MCF 10A (cell line): ENCODE results near the gene ANP32A. TPM values are rescaled to one million over a fixed set of nuclear protein-coding genes. Genes with fewer than 3 reads are reported as not detected.

ENCODE experiments used
- BruUV-seq: library from RNA; stranded (reverse); fragments of 400-500 nt; replicated peaks from 2 replicates; lab custom pipeline; 2021; lab: Mats Ljungman, UMichigan
- CTCF ChIA-PET: fragments of 300-600 bp; sonication (Branson Sonifier 250); formaldehyde crosslinking; extraction: SDS; loops from one replicate; lab custom pipeline; 2021; ENCODE audit warnings: antibody characterized with exemption, inconsistent platforms; lab: Yijun Ruan, JAX
- POLR2A ChIA-PET: fragments of 300-600, 350-650 bp; sonication (Branson Sonifier 250); formaldehyde crosslinking; extraction: SDS; loops from one replicate; lab custom pipeline; 2020; ENCODE audit warnings: antibody characterized with exemption, inconsistent platforms; lab: Yijun Ruan, JAX
- DNase-seq: peaks from one replicate; pipeline ENCODE4 v3.0.0-alpha.2; 2018; ENCODE audit not compliant: unreplicated experiment
- H3K27ac Mint-ChIP-seq: one replicate; pipeline ENCODE4 v1.8.0; 2022; ENCODE audit warnings: mild to moderate bottlenecking, low read depth, mixed read lengths; ENCODE audit not compliant: unreplicated experiment
- H3K27me3 Mint-ChIP-seq: one replicate; pipeline ENCODE4 v1.8.0; 2022; ENCODE audit warnings: mixed read lengths; ENCODE audit not compliant: insufficient read depth, unreplicated experiment
- H3K36me3 Mint-ChIP-seq: one replicate; pipeline ENCODE4 v1.8.0; 2022; ENCODE audit warnings: mild to moderate bottlenecking, moderate library complexity, mixed read lengths; ENCODE audit not compliant: insufficient read depth, unreplicated experiment
- H3K4me1 Mint-ChIP-seq: one replicate; pipeline ENCODE4 v1.8.0; 2022; ENCODE audit warnings: mixed read lengths; ENCODE audit not compliant: insufficient read depth, unreplicated experiment
- H3K4me3 Mint-ChIP-seq: one replicate; pipeline ENCODE4 v1.8.0; 2022; ENCODE audit warnings: mild to moderate bottlenecking, moderate library complexity, mixed read lengths; ENCODE audit not compliant: unreplicated experiment
- H3K9me3 Mint-ChIP-seq: one replicate; pipeline ENCODE4 v1.8.0; 2022; ENCODE audit warnings: mixed read lengths; ENCODE audit not compliant: unreplicated experiment
- intact Hi-C: fragments of 100-400 bp; cut with micrococcal nuclease; formaldehyde crosslinking; loops from 2 replicates; pipeline ENCODE4 v1.14.1; 2022
- total RNA-seq: library from RNA; stranded (reverse); gene quantifications from 2 replicates; pipeline ENCODE4 v1.2.3, GENCODE V29; 2022
- TF ChIP-seq, protein P1 (sequence below): fragments of 200-600 bp; IDR thresholded peaks from one replicate; pipeline ENCODE4 v1.8.0; 2022; ENCODE audit warnings: antibody characterized with exemption, mild to moderate bottlenecking; ENCODE audit not compliant: unreplicated experiment

The ANP32A gene
- total RNA-seq, 1 experiment from 2014 or later = 150 TPM

DNA sequence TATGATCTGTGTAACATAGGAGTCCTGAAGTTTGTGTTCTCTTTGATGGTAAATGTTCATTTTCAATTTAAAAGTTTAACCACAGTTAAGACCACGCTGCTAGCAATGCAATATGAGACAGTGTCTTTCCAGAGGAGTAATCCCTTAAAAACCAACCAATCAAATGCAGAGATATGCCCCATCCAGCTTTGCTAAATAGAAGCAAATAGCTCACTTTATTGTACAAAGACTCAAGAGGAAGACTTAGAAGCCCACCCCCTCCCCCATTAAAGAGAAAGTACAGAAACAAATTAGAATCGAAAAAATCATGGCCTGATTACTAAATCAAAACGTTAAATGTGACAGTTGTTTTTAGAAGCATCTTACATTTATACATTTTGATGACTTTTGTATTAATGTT is 2.1 kb upstream of the ANP32A start:
- TF ChIP-seq, protein P1, sequence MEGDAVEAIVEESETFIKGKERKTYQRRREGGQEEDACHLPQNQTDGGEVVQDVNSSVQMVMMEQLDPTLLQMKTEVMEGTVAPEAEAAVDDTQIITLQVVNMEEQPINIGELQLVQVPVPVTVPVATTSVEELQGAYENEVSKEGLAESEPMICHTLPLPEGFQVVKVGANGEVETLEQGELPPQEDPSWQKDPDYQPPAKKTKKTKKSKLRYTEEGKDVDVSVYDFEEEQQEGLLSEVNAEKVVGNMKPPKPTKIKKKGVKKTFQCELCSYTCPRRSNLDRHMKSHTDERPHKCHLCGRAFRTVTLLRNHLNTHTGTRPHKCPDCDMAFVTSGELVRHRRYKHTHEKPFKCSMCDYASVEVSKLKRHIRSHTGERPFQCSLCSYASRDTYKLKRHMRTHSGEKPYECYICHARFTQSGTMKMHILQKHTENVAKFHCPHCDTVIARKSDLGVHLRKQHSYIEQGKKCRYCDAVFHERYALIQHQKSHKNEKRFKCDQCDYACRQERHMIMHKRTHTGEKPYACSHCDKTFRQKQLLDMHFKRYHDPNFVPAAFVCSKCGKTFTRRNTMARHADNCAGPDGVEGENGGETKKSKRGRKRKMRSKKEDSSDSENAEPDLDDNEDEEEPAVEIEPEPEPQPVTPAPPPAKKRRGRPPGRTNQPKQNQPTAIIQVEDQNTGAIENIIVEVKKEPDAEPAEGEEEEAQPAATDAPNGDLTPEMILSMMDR = no peak
- CTCF ChIA-PET = no interaction called here
- H3K27ac Mint-ChIP-seq = no peak overlapping the region
- no peak for DNase-seq
- H3K36me3 Mint-ChIP-seq = peaks cover 7% of the 10 kb centered on the region
- no TSS peak for BruUV-seq
- H3K4me1 Mint-ChIP-seq = peaks cover 12% of the 10 kb centered on the region
- H3K9me3 Mint-ChIP-seq = no peaks in the 10 kb centered on the region
- no peak overlapping the region for H3K4me3 Mint-ChIP-seq
- POLR2A ChIA-PET = interaction anchor here (1.2 to 1.4 kb wide), 2 partner anchors 12 to 28 kb away, joined by 3 to 8 read pairs; no protein-coding TSS in a partner anchor
- H3K27me3 Mint-ChIP-seq = no peaks in the 10 kb centered on the region
- intact Hi-C loops = no loop called here

DNA sequence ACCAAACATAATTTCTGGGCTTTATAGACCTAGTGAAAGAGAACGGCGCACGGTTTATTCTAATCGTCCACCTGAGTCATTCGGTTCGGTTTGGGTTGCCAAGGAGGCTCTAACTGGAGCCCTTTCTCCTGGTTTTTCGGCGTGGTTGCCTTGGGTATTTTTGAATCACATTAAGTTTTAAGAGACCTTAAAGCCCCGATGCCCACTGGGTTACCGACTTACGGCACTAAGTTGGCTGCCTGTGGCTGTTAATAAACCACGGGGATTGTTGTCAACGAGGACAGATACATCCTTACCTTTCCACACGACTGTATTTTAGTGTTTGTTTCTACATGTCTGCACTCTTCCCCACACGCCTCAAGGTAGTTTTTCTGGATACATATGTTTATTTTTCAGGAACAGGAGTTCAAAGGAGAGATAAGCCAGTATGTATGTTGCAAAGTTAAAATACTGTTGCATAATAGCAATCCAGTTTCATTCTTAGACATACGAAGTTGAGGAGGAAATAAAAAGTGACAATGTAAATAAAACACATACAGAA is 1.2 kb upstream of the ANP32A start:
- ChIA-PET CTCF (no interaction called here), POLR2A (interaction anchor here (1.2 to 1.7 kb wide), 3 partner anchors 12 to 27 kb away, joined by 3 to 23 read pairs (median 8); no protein-coding TSS in a partner anchor)
- H3K4me3 Mint-ChIP-seq = peak overlapping the region; percentile 96
- BruUV-seq = TSS peak; percentile 12
- DNase-seq = peak; percentile 42
- H3K36me3 Mint-ChIP-seq = peaks cover 7% of the 10 kb centered on the region
- H3K27ac Mint-ChIP-seq = peak overlapping the region; percentile 96
- peaks cover 13% of the 10 kb centered on the region for H3K4me1 Mint-ChIP-seq
- no peaks in the 10 kb centered on the region for H3K9me3 Mint-ChIP-seq
- TF ChIP-seq, protein P1 = no peak
- no peaks in the 10 kb centered on the region for H3K27me3 Mint-ChIP-seq
- intact Hi-C loops = loop anchor here (2.0 kb wide), 1 partner anchor 53 kb away; no protein-coding TSS in a partner anchor

DNA sequence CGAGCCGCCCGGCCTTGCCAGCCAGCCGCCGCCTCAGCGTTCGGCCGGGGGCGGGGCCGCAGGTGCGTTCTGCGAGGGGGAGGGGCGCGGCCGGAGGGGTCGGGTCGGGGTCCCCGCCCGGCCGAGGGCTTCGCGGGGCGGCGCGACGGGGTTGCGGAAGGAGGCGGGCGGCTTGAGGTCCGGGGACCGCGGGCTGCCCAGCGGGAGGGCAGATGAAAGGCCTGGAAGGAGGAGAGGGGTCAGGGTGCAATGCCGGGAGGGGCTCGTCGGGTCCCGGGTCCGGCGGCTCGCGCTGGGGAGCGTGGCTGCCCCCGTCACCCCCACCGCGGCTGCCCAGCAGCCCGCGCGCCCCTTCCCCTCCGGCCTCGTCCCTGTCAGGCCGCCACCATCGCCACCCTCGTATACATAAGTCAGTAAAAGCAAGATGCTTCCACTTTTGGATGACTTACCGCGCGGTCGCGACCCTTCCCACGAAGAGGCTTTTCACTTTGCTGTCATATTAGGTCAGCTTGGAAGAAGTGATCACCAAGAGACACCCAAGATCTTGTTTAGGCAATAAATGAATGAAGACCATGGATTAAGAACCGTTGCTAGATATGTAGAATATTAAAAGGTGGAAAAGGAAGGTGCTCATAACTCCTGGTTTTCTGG is 620 bp upstream of the ANP32A start:
- POLR2A ChIA-PET = interaction anchor here (0.9 to 1.7 kb wide), 6 partner anchors 13 to 264 kb away, joined by 3 to 23 read pairs (median 3); no protein-coding TSS in a partner anchor
- CTCF ChIA-PET = interaction anchor here (0.9 kb wide), 1 partner anchor 26 kb away, joined by 3 read pairs; no protein-coding TSS in a partner anchor
- H3K4me3 Mint-ChIP-seq = peak overlapping the region; percentile 96
- peak overlapping the region; percentile 96 for H3K27ac Mint-ChIP-seq
- BruUV-seq = no TSS peak
- intact Hi-C loops = loop anchor here (2.0 kb wide), 1 partner anchor 53 kb away; no protein-coding TSS in a partner anchor
- H3K9me3 Mint-ChIP-seq = no peaks in the 10 kb centered on the region
- TF ChIP-seq, protein P1 = no peak
- DNase-seq = no peak
- H3K4me1 Mint-ChIP-seq = peaks cover 19% of the 10 kb centered on the region
- H3K36me3 Mint-ChIP-seq = peaks cover 7% of the 10 kb centered on the region
- H3K27me3 Mint-ChIP-seq = no peaks in the 10 kb centered on the region
